Amniotic stem cell (primary cell): ENCODE data around the gene SLC23A2.
"Not testable (repeated sequence)": the region's sequence is repeated elsewhere in the genome, so short reads cannot be mapped to it uniquely, and the experiment has no call there.

Experiments
- DNase-seq: peaks from one replicate; lab custom pipeline; 2025; lab: John Stamatoyannopoulos, UW

Gene SLC23A2

DNA sequence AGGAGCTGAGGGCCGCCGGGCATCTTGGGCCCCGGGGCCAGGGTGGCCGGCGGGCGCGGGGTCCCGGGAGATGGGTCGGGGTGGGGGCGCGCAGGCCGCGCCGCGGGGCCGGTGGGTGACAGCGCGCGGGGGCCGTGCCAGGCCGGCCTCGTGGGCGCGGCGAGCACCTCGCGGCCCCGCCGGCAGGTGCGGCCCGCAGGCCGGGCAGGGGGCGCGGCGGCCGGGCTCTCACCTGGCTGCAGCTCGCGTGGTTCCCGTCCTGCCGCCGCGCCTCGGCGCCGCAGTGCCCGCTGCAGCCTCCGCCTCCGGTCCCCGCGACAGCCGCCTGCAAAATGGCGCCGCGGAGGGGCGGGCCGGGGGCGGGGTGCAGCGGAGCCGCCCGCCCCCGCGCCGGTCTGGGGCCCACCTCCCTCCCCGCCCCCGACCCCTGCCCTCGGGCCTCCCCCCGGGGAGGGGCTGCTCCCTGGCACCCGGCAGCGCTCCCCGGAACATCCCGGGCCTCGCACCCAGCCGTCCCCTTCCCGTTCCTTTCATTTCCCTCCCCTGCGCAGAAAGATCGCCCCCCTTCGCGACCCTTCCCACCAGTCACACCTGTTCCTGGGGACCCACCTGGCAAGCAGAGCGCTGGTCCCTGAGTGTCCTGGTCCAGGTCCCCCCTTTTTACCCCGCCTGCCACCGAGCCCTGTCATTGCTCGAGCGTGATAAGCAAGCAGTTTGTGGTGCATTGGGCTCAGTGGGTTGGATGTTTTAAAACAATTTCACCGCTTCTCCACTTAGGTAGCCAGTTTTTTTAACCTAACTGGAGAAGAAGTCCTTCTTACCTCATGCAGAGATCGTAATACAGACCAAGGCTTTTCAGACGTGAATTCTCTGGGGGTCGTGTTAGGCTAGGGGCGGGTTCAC lies at the start of gene SLC23A2:
Gene SLC23A2 (minus strand): TSS at position 337 of the 903 bp plus-strand sequence. CDS start 68,948 bp downstream, outside the sequence.
- DNase-seq: no peak

- DNase-seq: no peak
These were observed 45.5 kb upstream of the SLC23A2 start for GRCh38 chr20:5046656-5047339.

- DNase-seq: no peak
These were observed 44.6 kb upstream of the SLC23A2 start for GRCh38 chr20:5045906-5046305.

DNA sequence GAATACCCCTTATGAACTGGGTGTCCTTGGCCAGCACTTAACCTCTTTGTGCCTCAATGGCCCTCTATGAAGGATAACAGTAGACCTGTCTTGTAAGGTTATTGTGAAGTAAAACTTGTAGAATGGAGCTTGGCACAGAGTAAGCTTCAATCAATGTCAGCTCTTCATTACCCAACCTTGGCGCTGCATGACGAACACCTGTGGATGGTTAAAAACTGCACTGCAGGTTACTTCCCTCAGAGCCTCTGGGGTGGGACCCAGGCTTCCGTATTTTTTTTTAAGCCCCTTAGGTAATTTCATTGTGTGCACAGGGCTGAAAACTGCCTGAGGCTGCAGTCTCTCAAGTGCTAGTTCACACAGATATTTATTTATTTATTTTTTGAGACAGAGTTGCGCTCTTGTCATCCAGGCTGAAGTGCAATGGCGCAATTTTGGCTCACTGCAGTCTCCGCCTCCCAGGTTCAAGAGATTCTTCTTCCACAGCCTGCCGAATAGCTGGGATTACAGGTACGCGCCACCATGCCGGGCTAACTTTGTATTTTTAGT lies 42.8 kb upstream of the SLC23A2 start:
- DNase-seq: no peak

- no peak for DNase-seq
These were observed 40.1 kb upstream of the SLC23A2 start for GRCh38 chr20:5041433-5041832.

GRCh38 chr20:5040345-5040744 lies 39.0 kb upstream of the SLC23A2 start:
- DNase-seq: no peak

DNA sequence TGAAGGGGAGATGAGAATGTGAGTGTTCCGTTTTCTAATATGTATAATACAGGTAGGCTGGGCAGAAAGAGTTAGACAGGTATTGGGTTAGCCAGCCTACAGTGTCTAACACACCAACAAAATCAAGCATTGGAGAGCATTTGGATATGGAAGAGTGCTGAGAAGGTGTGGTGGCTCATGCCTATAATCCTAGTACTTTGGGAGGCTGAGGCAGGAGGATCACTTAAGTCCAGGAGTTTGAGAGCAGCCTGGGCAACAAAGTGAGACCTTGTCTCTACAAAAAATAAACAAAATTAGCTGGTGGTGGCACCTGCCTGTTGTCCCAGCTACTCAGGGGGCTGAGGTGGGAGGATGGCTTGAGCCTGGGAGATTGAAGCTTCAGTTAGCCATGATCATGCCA lies 38.6 kb upstream of the SLC23A2 start:
- no peak for DNase-seq

DNA sequence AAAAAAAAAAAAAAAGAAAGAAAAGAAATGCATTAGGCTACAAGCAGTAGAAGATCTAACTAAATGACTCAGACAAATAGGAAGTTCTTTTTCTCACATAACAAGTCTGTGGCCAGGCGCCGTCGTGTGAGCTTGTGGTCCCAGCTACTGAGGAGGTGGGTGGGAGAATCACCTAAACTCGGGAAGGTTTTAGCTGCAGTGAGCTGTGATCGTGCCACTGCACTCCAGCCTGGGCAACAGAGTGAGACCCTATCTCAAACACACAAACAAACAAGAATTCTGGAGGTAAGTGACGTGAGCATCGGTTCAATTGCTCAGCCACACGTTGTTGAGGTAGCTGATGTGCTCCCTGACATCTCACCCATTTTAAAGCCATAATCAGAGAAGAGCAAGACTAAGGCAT lies 37.9 kb upstream of the SLC23A2 start:
- no peak for DNase-seq

DNA sequence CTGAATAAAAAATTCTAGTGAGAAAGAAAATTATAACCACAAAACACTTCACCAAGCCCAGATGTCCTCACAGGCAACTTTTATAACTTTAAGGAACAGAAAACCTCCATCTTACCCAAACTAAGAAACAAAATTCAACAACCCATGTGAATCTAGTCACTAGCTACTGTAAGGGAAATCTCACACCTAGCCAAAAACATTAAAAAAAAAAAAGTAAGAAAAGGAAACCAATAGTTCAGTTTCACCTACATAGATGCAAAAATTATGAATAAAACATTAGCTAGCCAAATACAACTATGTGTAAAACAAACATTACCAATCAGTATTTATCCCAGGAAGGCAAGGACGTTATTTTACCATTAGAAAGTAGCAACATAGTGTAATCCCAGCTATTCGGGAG lies 35.5 kb upstream of the SLC23A2 start:
- DNase-seq: no peak

DNA sequence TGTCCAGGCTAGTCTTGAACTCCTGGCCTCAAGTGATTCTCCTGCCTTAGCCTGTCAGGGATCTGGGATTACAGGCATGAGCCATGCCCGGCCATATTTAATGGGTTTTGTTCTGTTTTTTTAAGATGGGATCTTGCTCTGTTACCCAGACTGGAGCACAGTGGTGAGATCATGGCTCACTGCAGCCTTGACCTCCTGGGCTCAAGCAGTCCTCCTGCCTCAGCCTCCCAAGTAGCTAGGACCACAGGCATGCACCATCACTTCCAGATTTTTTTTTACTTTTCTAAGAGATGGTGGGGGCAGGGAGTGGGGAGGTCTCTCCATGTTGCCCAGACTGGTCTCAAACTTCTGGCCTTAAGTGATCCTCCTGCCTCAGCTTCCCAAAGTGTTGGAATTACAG lies 34.2 kb upstream of the SLC23A2 start:
- not testable (repeated sequence) for DNase-seq

- no peak for DNase-seq
These were observed 32.3 kb upstream of the SLC23A2 start for GRCh38 chr20:5033566-5033965.

DNA sequence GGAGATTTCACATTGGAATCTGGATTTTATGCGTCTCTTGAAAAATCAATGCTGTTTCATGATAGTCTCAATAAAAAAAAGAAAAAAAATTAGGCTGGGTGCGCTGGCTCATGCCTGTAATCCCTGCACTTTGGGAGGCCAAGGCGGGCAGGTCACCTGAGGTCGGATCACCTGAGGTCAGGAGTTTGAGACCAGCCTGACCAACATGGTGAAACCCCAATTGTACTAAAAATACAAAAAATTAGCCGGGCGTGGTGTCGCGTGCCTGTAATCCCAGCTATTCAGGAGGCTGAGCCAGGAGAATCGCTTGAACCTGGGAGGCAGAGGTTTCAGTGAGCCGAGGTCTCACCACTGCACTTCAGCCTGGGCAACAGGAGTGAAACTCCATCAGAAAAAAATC lies 30.4 kb upstream of the SLC23A2 start:
- DNase-seq: not testable (repeated sequence)

DNA sequence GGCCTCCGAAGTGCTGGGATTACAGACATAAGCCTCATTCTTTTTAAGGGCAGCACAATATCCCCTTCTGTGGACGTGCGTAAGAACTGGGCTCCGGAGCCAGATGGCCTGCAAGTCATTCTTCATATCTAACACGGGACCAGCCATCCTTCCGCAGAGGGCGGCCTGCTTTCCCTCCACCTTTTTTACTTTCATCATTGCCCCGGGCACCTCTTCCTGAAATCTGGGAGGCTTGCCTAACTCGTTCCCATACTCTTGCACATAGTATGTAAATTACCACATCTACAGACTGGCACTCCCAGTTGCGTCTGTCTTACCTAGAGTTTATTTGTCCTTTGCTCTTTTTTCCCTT lies 29.9 kb upstream of the SLC23A2 start:
- no peak for DNase-seq

- no peak for DNase-seq
These were observed 29.3 kb upstream of the SLC23A2 start for GRCh38 chr20:5030348-5031205.

GRCh38 chr20:5028258-5029059 lies 27.1 kb upstream of the SLC23A2 start:
- DNase-seq: not testable (repeated sequence)

DNA sequence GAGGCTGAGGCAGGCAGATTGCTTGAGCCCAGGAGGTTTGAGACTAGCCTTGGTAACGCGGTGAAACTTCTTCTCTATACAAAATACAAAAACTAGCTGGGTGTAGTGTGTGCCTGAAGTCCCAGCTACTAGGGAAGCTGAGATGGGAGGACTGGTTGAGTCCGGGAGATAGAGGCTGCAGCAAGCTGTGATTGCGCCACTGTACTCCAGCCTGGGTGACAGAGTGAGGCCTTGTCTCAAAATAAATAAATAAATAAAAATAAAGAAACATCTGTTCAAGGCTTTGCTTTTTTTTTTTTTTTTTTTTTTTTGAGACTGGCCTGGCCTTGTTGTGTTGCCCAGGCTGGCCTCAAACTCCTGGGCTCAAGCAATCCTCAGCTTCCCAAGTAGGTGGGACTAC lies 23.7 kb upstream of the SLC23A2 start:
- no peak for DNase-seq

- DNase-seq: no peak
These were observed 22.8 kb upstream of the SLC23A2 start for GRCh38 chr20:5024103-5024502.

GRCh38 chr20:5023171-5023570 lies 21.9 kb upstream of the SLC23A2 start:
- not testable (repeated sequence) for DNase-seq

DNA sequence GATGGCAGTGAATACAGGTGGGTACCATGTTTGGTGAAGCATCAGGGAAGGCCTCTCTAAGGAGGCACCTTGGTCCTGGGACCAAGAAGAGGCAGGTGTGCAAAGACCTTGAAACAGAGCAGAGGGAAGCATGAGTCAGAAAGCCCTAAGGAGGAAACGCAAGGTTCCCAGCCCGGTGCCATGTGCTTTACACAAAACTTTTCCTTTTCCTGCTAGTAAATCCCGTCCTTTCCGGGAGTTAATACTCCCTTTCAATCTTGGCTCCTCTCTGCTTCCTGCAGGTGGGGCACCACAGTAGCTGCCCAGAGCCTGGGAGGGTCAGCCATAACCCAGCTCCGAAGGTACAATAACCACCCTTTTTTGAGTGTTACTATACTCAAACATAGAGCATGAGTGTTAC lies 19.4 kb upstream of the SLC23A2 start:
- DNase-seq: no peak

DNA sequence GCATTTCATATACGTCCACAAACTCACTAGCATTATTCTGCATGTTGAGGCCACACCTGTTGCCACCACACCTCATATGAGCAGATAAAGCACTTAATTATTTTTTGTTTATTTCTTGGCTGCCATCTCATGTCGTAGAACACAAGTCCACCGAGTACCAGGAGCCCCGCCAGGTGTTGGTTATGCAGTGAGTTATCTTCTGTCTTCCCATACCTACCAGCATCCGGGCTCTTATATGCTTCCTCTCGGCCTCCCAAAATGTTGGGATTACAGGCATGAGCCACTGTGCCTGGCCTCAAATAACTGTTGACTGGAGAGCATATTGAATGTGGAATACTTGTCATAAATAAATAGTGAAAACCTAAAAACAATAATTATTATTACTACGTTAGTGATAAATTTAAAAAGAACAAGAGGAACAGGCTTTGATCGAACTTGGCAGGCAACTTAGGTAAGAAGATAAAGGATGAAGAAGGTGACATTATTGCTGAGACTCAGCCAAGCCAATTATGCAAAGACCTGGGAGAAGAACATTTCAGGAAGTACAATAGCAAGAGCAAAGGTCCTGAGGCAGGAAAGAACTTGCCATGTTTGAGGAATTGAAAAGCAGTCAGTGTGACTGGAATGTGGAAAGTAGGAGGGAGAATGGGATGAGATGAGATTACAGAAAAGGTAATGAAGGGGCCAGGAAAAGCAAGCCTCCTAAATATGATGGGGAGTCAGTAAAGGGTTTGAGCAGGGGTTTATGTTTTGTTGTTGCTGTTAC lies 12.6 kb upstream of the SLC23A2 start:
- DNase-seq: no peak

GRCh38 chr20:5008759-5009158 lies 7.4 kb upstream of the SLC23A2 start:
- DNase-seq: no peak
